ENCODE measurements around the gene RNF150. TPM values are rescaled to one million over a fixed set of nuclear protein-coding genes. Genes with fewer than 3 reads are reported as not detected.

Gene RNF150
- total RNA-seq, 1 experiment from 2014 or later = 4.4 TPM

DNA sequence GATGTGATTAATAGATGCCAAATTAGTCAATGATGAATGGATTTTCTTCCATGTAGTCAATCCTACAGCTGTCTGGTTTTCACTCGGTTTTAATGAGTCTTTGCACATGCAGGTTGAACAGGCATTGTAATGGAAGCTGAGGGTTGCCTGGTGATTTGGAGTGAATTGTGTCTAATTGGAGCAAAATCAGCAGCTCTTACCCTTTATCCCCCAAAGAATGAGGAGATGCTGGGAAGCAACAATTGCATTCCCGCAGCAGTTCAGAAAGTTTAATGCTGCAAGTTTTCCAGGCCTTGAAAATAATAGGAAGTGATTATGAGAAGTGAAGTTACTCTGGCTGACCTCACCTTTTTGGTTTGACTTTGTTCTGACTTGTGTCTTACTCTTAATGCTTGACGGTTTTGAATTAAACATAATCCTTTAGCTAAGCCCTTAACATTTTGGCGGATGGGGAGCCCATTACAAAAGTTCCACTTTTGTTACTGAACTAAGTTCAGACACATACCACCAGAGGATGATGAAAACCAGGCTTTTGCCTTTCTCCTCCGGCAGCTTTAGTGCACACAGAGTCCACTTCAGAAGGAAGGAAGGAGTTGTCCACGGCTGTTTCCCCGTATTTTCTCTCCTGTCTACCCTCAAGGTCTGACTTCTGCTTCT lies 298.3 kb downstream of the RNF150 start:
- Histone ChIP-seq H2BK15ac (ENCODE audit: low read depth, low read length) (no peak overlapping the region), H3K23ac (ENCODE audit: insufficient read length, low read depth, low read length) (no peak overlapping the region), H2BK5ac (ENCODE audit: insufficient read length, low read length) (no peak overlapping the region), H4K20me1 (ENCODE audit: control insufficient read depth, insufficient read depth, insufficient read length) (no peaks in the 10 kb centered on the region), H2AK5ac (ENCODE audit: insufficient read length, low read length) (no peak overlapping the region), H3K23me2 (ENCODE audit: insufficient read length, low read depth, low read length, poor library complexity, severe bottlenecking) (no peaks in the 10 kb centered on the region), H2BK20ac (ENCODE audit: low read depth, low read length, poor library complexity, severe bottlenecking) (no peak overlapping the region), H3K79me2 (ENCODE audit: insufficient read depth, low read length) (no peaks in the 10 kb centered on the region), H3K56ac (ENCODE audit: insufficient read length, low read depth, low read length) (no peak overlapping the region), H3K14ac (ENCODE audit: insufficient read depth, low read length) (no peak overlapping the region), H3K9me3 (ENCODE audit: control insufficient read depth, low read depth, low read length) (no peaks in the 10 kb centered on the region), H3K27ac (ENCODE audit: insufficient read length, low read depth, low read length) (no peak overlapping the region), H3K4me1 (ENCODE audit: insufficient read depth, low read length) (no peaks in the 10 kb centered on the region), H4K8ac (replicated peaks; ENCODE audit: insufficient read length, low read depth, low read length) (no peak overlapping the region), H2BK12ac (ENCODE audit: insufficient read length, low read depth, low read length) (no peak overlapping the region), H3K27me3 (ENCODE audit: insufficient read depth, low read length) (no peaks in the 10 kb centered on the region), H3K9ac (ENCODE audit: extremely low read depth, insufficient read length, low read length) (no peak overlapping the region), H3K4me2 (ENCODE audit: insufficient read depth, insufficient read length, low read length) (no peak overlapping the region), H2BK120ac (ENCODE audit: low read depth, low read length, poor library complexity, severe bottlenecking) (no peak overlapping the region), H3K79me1 (ENCODE audit: insufficient read depth, low read depth, low read length, poor library complexity, severe bottlenecking) (no peaks in the 10 kb centered on the region), H3K18ac (ENCODE audit: insufficient read length, low read depth, low read length) (no peak overlapping the region), H3K4ac (ENCODE audit: low read depth, low read length) (no peak overlapping the region), H2AFZ (ENCODE audit: low read length) (no peak overlapping the region), H3T11ph (ENCODE audit: low read length) (no peak overlapping the region), H4K5ac (ENCODE audit: insufficient read length, low read depth, low read length) (no peak overlapping the region), H4K91ac (ENCODE audit: insufficient read length, low read depth, low read length) (no peak overlapping the region)
- no CpG with 5 or more reads among the region's 7 CpGs for WGBS (ENCODE audit: extremely low coverage, insufficient read length, low lambda C conversion rate)
- TF ChIP-seq, protein P1, sequence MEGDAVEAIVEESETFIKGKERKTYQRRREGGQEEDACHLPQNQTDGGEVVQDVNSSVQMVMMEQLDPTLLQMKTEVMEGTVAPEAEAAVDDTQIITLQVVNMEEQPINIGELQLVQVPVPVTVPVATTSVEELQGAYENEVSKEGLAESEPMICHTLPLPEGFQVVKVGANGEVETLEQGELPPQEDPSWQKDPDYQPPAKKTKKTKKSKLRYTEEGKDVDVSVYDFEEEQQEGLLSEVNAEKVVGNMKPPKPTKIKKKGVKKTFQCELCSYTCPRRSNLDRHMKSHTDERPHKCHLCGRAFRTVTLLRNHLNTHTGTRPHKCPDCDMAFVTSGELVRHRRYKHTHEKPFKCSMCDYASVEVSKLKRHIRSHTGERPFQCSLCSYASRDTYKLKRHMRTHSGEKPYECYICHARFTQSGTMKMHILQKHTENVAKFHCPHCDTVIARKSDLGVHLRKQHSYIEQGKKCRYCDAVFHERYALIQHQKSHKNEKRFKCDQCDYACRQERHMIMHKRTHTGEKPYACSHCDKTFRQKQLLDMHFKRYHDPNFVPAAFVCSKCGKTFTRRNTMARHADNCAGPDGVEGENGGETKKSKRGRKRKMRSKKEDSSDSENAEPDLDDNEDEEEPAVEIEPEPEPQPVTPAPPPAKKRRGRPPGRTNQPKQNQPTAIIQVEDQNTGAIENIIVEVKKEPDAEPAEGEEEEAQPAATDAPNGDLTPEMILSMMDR (conservative IDR thresholded peaks at IDR 0.05) = no peak
- Mint-ChIP-seq H3K27ac (no peak overlapping the region), H3K27me3 (ENCODE audit: low read depth) (no peaks in the 10 kb centered on the region), H3K36me3 (ENCODE audit: insufficient read depth in 1 of 3, low read depth in 3 of 3) (no peaks in the 10 kb centered on the region), H3K4me3 (no peak overlapping the region), H3K9me3 (no peaks in the 10 kb centered on the region), H3K4me1 (peaks cover 4 to 8% of the 10 kb centered on the region in 2 experiments; a peak in 2 of 4 replicates)
- DNase-seq = no peak
